Vagina (tissue), 2 donors: ENCODE results near the gene PCSK6.

Experiments
- CTCF ChIP-seq, 3 experiments: fragments of 450-650 bp in 2 of 3; fragments of 200-600 bp in 1 of 3; sonication (generic) in 1 of 3; IDR thresholded peaks; one replicate each; pipeline ENCODE4 v1.5.1; 2017 to 2019; ENCODE audit warnings: antibody characterized with exemption in 3 of 3, mild to moderate bottlenecking in 2 of 3, moderate library complexity in 2 of 3
- POLR2A ChIP-seq, 2 donors: fragments of 450-650 bp; IDR thresholded peaks; one replicate each; pipeline ENCODE4 v1.6.1; 2017; ENCODE audit warnings: antibody characterized with exemption in 2 of 2, mild to moderate bottlenecking in 2 of 2, moderate library complexity in 2 of 2
- POLR2AphosphoS5 ChIP-seq, 2 donors: sonication (generic); formaldehyde crosslinking; IDR thresholded peaks; one replicate each; pipeline ENCODE4 v1.9.0; 2017; ENCODE audit warnings: antibody characterized with exemption in 2 of 2, mild to moderate bottlenecking in 2 of 2, low read depth in 1 of 2; ENCODE audit not compliant: insufficient read depth in 1 of 2

GRCh38 chr15:101463270-101463669 is 26.2 kb downstream of the PCSK6 start:
- TF ChIP-seq POLR2AphosphoS5 (IDR thresholded peaks at IDR 0.05; ENCODE audit: insufficient read depth in 1 of 2, low read depth in 1 of 2) = no peak
- TF ChIP-seq POLR2A (IDR thresholded peaks at IDR 0.05) = no peak
- TF ChIP-seq CTCF (IDR thresholded peaks at IDR 0.05) = no peak
